HG03095 (cell line): Measurements from ENCODE around the gene ADGRF3.
"Not testable (repeated sequence)": the region's sequence is repeated elsewhere in the genome, so short reads cannot be mapped to it uniquely, and the experiment has no call there.

Experiments used
- ATAC-seq: cut with Tn5 transposase; IDR thresholded peaks from one replicate; pipeline ENCODE4 v1.9.1; 2021; ENCODE audit warnings: moderate library complexity; ENCODE audit not compliant: unreplicated experiment

Gene ADGRF3

DNA sequence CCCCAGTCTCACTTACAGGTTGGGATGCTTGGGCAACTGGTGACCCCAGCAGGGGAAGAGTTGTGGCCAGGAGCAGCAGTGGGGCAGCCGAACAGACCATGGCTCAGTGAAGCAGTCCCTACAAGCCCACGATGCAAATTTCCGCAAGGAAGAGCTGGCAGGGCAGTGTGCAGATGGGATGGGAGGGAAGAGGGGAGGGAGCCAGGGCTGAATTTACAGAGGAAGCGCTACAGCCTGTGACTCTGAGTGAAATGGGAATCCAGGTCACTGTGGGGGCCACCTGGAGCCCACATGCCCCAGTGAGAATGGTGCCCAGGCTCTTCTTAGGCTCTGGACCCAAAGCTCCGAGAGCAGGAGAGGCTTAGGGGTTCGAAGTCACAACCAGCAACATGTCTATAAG is 27.6 kb downstream of the ADGRF3 start:
- ATAC-seq = no peak

DNA sequence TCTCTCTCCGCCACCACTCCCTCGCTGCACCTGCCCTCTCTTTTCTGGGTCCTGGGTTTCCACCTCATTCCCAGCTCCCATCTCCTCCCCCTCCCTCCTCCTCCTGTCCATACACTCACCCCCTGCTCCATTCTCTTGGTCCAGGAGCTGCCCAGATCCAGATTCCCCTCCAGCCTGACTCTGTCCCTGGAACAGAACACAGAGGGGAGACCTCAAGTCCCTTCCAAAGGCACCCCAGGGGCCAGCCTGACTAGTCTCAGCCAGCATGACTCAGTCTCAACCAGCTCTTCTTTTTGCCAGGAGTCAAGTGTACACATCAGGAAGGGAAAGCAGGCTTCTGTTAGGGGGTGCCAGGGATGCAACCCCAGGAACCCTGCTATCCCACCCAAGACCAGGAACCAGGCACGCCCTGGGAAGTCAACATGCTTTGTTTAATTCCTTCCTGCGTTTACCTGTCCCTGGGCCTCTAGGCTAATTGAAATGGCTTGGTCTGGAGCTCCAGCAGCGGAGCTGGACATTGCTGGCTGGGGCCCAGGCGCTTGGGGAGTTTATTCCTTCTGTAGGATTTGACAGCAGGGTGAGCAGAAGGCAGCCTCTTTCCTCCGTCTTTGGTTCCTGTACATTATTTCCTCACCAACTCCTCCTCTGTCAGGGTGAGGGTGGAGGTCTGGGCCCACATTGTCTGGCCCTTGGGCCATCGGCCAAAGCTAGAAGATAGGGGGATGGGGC is 29.0 kb downstream of the ADGRF3 start:
- no peak for ATAC-seq

DNA sequence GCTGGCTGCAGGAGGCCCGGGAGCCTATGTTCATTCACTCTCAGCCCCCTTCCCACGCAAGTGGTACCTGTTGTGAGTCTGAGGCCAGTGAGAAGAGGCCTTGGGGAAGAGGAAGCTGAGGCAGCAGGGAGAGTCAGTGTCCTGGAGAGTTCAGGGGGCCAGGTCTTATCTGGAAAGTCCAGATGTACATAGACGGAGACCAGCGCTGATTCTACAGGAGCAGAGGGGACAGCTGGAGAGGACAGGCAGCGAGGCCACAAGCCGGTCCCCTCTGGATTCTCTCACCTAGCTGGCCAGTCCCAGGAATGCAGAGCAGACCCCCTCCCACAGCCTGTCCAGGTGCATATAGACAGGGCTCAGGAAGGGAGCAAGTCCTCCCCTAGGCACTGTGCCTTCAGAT is 29.7 kb downstream of the ADGRF3 start:
- ATAC-seq = no peak

DNA sequence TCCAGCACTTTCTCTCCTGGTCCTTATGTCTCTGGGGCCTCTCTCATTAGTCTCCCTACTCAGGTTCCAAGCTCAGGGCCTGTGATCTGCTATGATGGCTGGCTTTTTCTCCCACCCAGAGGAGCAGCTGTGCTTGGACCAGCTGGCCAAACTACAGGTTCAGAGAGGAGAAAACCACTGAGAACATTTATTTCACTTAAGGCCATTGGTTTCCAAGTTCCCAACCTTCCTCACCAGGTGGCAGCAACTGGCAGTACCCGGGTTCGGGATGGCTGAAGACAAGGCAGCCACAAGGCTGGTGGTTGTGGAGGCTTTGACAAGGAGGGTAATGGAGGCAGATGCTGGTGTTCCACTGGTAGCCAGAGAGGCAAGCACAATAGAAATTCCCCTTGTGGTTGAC is 30.5 kb downstream of the ADGRF3 start:
- no peak for ATAC-seq

DNA sequence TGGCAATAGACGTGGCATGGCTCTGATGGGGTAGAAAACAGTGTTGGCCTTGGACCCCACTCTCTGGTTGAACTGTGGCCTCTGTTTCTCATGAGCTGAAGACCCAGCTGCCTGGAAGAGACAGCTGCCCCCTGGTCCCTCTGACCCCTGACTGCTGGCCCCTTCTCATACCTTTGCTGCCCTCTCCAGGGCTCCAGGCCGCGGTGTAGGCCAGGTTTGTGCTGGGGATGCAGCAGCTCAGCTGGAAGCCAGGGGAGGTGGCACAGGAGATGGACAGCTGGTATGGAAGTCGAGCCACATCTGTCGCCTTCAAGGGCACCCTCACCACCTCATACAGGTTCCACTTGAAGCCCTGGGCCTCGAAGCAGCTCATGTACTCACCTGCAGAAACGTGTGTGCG is 32.3 kb downstream of the ADGRF3 start:
- ATAC-seq = no peak

DNA sequence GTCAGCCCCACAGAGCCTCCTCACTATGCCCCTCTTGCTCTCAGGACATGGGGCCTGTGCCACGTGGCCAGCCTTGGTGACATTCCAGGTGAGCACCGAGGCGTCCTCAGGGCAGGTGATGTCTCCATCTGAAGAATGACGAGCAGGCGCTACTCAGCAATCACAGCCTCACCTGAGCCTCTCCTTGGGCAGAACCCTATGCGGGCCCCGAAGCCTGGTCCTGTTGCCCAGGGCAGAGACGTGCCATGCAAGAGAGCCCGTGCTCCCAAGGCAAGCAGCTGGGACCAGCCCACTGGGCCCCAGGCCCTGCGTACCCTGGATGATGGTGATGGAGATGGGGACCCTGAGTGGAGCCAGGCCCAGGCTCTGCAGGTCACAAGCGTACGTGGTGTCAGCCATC is 33.1 kb downstream of the ADGRF3 start:
- no peak for ATAC-seq

DNA sequence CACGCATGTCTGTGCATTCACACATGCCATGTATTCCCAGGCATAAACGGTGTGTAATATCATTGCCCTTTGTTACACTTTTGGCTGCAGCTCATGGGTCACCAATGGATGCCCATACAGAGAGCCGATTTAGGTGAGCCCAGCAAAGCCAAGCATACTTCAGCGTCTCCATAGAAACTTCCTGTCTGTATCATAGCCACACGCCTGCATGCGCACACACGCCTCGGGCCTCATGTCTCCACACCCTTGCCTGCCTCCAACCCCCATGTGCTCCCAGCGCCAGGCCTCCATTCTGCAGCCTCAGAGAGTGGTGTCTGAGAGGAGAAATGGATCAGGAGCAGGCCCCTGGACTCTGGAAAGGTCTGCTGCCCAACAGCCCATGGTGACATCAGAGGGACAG is 34.1 kb downstream of the ADGRF3 start:
- no peak for ATAC-seq

DNA sequence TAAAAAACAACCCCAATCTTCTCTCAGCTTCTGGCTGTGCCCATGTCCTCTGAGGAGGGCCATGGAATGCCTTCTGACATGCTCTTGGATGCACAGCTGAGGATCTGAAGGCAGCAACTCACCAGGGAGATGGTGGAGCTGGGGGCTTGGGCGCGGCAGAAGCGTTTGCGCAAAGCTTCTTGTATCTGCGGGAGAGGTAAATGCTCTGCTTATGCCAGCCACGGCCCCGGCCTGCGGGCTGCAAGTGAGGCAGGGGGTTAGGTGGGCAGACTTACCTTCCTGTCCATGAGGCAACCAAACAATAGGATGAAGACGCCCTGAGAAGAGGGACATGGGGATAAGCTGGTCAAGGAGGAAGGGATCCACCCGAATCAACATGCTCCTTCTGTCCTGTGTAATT is 36.7 kb downstream of the ADGRF3 start:
- no peak for ATAC-seq

DNA sequence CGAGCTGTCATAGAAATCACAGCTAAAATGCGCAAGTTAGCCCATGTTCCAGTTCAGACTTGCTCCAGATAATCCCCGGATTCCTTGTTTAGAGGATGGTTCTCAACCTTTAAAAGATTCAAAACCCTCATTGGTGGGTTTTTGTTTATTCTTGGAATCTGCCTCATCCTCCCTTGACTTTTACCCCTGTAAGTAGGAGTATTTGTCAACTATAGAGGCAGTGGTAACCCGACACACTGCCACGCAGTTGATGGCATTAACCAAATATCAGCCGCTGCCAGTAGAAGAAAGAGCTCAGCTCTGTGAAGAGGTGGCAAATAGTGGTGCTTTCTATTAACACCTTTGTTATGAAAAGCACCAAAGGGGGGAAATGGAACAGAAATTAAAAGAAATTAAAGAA is 41.0 kb downstream of the ADGRF3 start:
- ATAC-seq = no peak

DNA sequence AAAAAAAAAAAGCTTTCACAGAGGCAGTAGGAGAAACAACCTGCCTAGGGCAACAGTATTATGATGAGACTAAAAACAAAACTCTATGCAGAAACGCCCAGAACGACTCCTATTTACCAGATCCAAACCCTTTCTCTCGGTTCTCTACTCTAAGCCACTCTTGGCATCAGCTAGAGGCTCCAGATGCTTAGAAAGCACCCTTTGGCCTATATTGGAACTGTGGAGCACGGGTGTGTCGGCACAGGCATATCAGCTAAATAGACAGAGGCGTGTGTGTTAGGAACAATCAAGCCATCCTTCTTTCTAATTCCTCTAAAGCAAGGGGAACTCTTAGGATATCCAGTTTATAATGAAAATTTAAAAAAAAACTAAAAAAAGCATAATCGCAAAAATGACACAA is 41.5 kb downstream of the ADGRF3 start:
- not testable (repeated sequence) for ATAC-seq

DNA sequence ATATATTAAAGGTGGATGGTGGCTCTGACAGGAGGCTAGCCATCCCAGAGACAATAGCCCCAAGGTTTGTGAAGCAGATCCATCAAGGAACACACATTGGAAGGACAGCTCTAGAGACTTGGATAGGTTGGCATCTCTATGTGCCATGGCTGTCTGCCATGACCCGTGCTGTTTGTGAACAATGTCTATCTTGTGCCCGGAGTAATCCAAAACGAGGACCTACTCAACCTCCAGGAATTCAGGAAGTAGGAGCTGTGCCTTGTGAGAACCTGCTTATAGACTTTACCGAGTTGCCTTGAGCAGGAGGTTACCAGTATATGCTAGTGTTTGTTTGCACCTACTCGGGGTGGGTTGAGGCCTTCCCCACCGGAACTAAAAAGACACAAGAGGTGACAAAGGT is 43.7 kb downstream of the ADGRF3 start:
- no peak for ATAC-seq

DNA sequence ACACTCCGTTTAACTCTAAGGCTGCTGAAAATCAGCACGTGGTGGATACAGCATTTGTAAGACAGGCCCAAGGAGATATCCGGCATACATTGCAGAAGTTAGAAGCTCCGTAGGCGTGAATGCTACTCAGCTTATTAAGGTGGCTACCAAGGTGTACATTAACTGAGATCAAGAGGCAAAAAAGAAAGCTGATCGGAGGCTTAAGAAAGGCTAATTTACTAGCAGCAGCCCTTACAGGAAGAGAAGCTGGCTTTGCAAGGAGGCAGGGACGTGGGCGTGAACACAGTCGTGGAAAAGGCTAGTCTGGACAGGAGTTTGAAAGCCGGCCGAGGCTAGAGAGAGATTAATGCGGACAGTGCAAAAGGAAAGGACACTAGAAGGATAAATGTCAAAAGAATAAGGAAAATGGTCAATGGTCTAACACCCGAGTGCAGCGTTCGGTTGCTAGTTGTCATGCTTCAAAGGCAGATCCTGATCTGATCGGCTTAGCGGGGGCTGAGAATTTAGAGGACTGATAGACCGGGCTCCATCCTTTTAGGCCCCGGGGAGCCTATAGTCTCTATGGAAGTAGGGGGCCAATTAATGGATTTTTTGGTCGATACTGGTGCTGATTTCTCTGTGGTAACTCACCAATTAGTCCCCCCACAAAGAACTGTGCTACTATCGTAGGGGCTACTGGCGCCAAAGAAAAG is 46.2 kb downstream of the ADGRF3 start:
- no peak for ATAC-seq

DNA sequence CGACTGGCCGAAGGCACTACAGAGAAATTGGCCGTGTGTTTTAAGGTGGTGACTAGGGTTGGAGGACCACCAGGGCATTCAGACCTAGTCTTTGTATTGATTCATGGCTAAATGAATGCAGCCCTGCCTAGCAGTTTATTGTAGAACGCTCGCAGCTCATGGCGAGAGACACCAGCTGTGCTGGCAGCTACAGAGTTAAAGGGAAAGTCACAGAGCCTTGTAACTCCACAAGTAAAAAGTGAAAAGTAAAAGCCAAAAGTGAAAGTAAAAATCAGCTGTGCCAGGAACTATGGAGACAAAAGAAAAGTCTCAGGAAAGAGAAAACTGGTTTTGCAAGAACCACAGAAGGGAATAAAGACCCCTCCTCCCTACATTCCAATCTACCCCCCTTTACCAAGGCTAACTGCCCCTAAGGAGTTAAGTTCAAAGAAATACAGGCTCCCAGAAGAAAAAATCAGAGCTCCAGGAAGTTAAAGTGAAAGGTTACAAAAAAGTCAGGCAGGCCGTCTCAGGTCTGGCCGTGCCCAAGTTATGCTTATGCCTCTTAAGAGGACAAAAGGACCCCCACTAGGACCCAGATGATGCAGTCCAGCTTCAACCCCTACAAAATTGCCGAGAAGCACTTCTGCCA is 47.0 kb downstream of the ADGRF3 start:
- ATAC-seq = no peak

DNA sequence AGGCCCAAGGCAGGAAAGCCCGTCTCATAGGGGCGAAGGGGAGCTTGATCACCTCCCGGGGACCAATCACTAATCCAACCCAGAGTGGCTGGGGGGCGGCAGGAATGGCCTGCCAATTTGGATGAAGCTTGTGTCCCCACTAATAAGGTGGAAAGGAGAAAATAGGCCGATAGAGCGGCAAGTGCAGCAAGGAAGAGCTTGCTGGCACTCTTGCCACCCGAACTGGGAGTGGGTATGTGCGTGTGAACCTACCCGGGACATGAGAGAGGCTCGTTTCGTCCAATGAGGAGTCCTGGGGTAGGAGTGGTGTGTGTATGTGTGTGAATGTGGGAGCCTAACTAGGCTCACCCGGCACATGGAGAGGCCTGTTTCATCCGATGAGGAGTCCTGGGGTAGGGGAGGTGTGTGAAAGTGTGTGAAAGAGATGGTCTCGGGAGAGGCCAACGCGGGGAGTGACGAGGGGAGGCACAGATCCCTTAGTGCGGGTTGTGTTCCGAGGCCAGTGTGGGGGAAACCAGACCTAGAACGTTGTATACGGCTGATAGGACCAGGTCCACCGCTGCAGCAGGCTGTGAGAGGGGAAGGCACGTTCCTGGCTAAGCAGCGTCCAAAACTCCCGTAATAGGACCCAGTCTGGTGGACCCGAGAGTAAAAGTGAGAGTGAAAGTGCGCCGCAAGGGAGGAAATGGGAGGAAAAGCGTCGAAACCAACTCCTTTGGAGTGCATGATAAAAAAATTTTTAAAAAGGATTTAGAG is 47.8 kb downstream of the ADGRF3 start:
- ATAC-seq = no peak

DNA sequence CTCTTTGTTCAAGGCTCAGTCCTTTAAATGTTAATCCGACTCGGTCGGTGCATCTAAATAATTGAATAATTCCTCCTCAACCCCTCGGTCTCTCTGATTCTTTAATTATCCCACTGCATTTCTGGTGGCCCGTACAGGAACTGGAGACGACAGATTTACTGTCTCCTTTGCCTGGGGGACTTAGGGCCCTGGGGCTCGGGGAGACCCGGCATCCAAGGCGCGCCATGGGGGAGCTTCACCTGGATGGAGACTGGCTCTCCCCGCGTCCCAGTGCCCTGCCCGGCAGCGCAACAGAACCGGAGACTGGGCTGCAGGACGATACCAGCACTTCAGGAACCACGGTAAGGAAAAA is 48.3 kb downstream of the ADGRF3 start:
- ATAC-seq = no peak

DNA sequence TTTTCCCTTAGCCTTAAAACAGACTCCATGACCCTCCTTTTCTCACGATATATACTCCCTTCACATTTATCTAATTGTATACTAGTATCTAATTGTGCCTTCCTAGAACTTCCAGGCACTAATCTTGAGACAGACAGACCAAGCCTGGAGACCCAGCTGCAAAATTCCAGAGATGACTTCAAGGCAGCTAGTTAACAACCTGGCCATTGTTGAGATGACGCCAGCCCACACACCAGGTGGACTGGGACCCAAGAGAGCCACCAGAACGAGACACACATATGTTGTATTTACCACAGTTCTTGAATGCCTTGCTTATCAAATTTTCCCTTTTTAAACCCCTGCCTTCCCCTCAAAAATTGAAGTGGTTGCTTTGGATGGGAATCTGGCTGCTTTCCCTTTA is 49.5 kb downstream of the ADGRF3 start:
- no peak for ATAC-seq

DNA sequence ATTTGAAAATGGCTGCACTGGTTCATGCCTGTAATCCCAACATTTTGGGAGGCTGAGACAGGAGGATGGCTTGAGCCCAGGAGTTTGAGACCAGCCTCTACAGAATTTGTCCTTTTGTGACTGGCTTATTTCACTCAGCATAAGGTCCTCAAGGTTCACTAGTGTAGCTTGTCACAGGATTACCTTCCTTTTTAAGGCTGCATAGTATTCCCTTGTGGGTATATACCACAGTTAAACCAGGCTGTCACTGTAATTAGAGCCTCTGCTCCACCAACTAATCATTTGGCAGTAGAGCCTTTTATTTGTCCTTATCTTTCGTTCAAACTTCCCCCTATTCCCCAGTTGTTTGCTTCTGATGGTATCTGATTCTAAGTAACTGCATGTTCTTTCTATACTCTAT is 51.1 kb downstream of the ADGRF3 start:
- ATAC-seq = no peak

DNA sequence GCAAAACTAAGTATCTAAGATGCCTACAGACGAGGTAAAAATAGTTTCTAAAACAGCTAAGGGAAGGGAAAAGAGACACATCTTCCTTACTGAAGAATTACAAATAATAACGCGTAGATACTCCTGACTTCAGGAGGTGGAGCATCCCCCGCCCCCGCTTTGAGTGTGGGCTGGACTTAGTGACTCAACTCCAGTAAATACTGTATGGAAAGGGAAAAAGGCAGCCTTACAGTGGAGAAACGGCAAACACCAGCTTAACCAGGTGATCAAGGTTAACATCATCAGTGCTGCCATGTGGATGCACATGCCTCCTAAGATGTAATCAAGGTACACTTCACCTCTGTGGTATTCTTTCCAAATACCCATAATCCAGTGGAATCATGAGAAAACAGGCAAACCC is 53.9 kb downstream of the ADGRF3 start:
- no peak for ATAC-seq

DNA sequence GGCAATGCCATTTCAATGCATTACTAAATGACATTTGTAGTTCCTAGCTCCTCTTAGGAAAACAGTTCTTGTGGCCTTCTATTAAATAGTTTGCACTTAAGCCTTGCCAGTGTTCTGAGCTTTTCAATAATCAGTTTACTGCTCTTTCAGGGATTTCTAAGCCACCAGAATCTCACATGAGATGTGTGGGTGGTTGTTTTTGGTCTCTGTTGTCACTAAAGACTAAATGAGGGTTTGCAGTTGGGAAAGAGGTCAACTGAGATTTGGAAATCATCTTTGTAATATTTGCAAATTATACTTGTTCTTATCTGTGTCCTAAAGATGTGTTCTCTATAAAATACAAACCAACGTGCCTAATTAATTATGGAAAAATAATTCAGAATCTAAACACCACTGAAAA is 56.6 kb downstream of the ADGRF3 start:
- ATAC-seq = no peak

DNA sequence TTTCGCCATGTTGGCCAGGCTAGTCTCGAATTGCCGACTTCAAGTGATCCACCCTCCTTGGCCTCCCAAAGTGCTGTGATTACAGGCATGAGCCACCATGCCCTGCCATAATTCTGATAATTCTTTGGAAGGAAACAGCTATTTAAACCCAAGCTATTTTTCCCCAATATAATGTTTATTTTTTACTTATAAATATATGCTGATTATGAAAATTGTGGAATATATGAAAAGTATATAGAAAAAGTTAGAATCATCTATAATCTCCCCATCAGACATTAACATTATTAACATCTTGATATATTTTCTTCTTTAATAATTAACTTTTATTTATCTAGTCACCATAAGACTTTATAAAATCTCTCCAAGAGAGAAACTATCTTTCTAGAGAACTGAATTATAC is 60.7 kb downstream of the ADGRF3 start:
- no peak for ATAC-seq

DNA sequence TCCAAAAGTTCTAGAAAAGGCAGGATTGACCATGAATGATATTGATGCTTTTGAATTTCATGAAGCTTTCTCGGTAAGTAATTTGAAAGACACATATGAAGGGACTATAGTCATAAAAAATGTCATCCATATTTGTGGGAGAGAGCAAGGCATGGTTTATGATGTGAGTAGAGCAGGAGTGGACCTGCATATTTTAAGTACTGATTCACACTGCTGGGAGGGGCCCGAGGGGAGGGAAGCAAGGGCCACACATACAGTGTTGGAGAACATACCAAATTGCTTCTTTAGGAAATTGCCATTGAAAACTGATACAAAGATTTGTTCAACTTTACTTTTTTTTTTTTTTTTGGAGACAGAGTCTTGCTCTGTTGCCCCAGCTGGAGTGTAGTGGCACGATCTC is 62.5 kb downstream of the ADGRF3 start:
- ATAC-seq = no peak

DNA sequence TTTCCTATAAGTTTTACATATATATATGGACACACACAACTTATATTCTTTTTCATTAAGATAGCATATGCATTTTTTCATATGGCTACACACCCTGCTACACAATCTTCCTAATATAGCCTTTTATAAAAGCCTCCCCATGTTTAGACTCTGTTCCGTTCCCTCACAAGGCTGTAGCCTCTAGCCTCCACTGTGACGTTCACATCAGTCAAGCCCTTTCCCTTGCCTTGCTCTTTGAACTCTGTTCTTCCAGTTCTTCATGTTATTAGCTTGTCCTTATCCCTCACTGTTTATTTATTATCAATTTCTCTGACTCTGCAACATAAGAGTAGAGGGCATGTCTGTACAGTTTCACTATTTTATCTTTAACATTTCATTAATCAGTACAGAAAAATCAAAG is 63.0 kb downstream of the ADGRF3 start:
- no peak for ATAC-seq
